HCT116 (cell line): Measurements from ENCODE around the gene SMIM14. TPM values are rescaled to one million over a fixed set of nuclear protein-coding genes. Genes with fewer than 3 reads are reported as not detected.

Source experiments
- ATAC-seq: fragments of 200-7000 bp; cut with Tn5 transposase; 2 replicates; pipeline ENCODE4 v1.9.1; 2020; ENCODE audit warnings: mild to moderate bottlenecking, moderate library complexity
- BruUV-seq: library from RNA; stranded (reverse); fragments of 400-500 nt; replicated peaks from 2 replicates; lab custom pipeline; 2021; lab: Mats Ljungman, UMichigan
- CTCF ChIA-PET: fragments of 300-600 bp; sonication (Branson Sonifier 250); formaldehyde crosslinking; loops from one replicate; lab custom pipeline; 2021; ENCODE audit warnings: antibody characterized with exemption; lab: Charles Lee
- POLR2A ChIA-PET: fragments of 300-600, 350-600 bp; sonication (Branson Sonifier 250); formaldehyde crosslinking; loops from one replicate; lab custom pipeline; 2021; ENCODE audit warnings: antibody characterized with exemption; lab: Charles Lee
- RAD21 ChIA-PET, 2 experiments: fragments of 300-600 bp; sonication (Branson Sonifier 250); formaldehyde crosslinking; loops; one replicate each; lab custom pipeline; 2023; ENCODE audit warnings: low total read pairs in 2 of 2; ENCODE audit not compliant: uncharacterized antibody in 2 of 2, unreplicated experiment in 2 of 2, low non-redundant PET in 1 of 2; lab: Charles Lee
- DNase-seq: peaks from one replicate; pipeline ENCODE4 v3.0.0-alpha.2; 2010; ENCODE audit warnings: low read depth, low spot score
- H2AFZ ChIP-seq: fragments of 200-600 bp; shearing (Covaris generic), sonication (generic); 2 replicates; pipeline ENCODE4 v1.6.1; 2017; ENCODE audit warnings: low read depth, mixed run types, mixed read lengths, antibody characterized with exemption, low read length; ENCODE audit not compliant: poor library complexity, severe bottlenecking
- H3K27ac ChIP-seq: 2 replicates; pipeline ENCODE4 v1.5.1; 2012; ENCODE audit warnings: low read depth, low read length
- H3K27me3 ChIP-seq: fragments of 200-600 bp; sonication (generic); 2 replicates; pipeline ENCODE4 v1.6.1; 2016; ENCODE audit warnings: mixed run types, low read length, mixed read lengths; ENCODE audit not compliant: insufficient read depth
- H3K36me3 ChIP-seq, 2 experiments: fragments of 200-500 bp in 1 of 2; fragments of 200-600 bp in 1 of 2; sonication (Bioruptor generic) in 1 of 2; sonication (generic) in 1 of 2; 2 replicates each; pipeline versions ENCODE4 v1.5.1 to v1.6.1; 2014 to 2016; ENCODE audit warnings: low read length in 2 of 2, inconsistent platforms in 1 of 2, mixed read lengths in 1 of 2, mixed run types in 1 of 2; ENCODE audit not compliant: insufficient read depth in 2 of 2, control insufficient read depth in 1 of 2
- H3K4me1 ChIP-seq, 2 experiments: fragments of 200-600 bp in 1 of 2; sonication (generic) in 1 of 2; 2 replicates each; pipeline versions ENCODE4 v1.5.1 to v1.6.1; 2012 to 2017; ENCODE audit warnings: low read length in 2 of 2, inconsistent platforms in 1 of 2, mild to moderate bottlenecking in 1 of 2, mixed read lengths in 1 of 2, mixed run types in 1 of 2, moderate library complexity in 1 of 2; ENCODE audit not compliant: insufficient read depth in 2 of 2, control insufficient read depth in 1 of 2
- H3K4me2 ChIP-seq: fragments of 200-600 bp; sonication (generic); 2 replicates; pipeline ENCODE4 v1.6.1; 2017; ENCODE audit warnings: mixed run types, low read length, mixed read lengths
- H3K4me3 ChIP-seq, 2 experiments: fragments of 200-600 bp in 1 of 2; sonication (generic) in 1 of 2; replicated peaks in 1 of 2; 2 replicates each; pipeline ENCODE4 v1.5.1; 2011 to 2016; ENCODE audit warnings: low read length in 2 of 2, control low read depth in 1 of 2, low read depth in 1 of 2, mild to moderate bottlenecking in 1 of 2, mixed read lengths in 1 of 2, mixed run types in 1 of 2
- H3K79me2 ChIP-seq: fragments of 200-600 bp; sonication (generic); 2 replicates; pipeline ENCODE4 v1.6.1; 2017; ENCODE audit warnings: mild to moderate bottlenecking, mixed run types, low read length, moderate library complexity, mixed read lengths; ENCODE audit not compliant: insufficient read depth
- H3K9ac ChIP-seq: fragments of 200-600 bp; sonication (generic); 2 replicates; pipeline ENCODE4 v1.6.1; 2016; ENCODE audit warnings: low read length, mixed read lengths
- H3K9me2 ChIP-seq: fragments of 200-600 bp; sonication (generic), shearing (Covaris generic); 2 replicates; pipeline ENCODE4 v1.6.1; 2017; ENCODE audit warnings: mixed run types, mild to moderate bottlenecking, moderate library complexity; ENCODE audit not compliant: insufficient read depth
- H3K9me3 ChIP-seq, 2 experiments: fragments of 200-500 bp in 1 of 2; fragments of 200-600 bp in 1 of 2; sonication (Bioruptor generic) in 1 of 2; sonication (generic) in 1 of 2; 2 replicates each; pipeline ENCODE4 v1.6.1; 2014 to 2017; ENCODE audit warnings: low read length in 2 of 2, mixed read lengths in 2 of 2, inconsistent platforms in 1 of 2, low read depth in 1 of 2, mild to moderate bottlenecking in 1 of 2, mixed run types in 1 of 2, moderate library complexity in 1 of 2; ENCODE audit not compliant: control insufficient read depth in 1 of 2, insufficient read depth in 1 of 2
- H4K20me1 ChIP-seq: fragments of 200-600 bp; sonication (generic), shearing (Covaris generic); 2 replicates; pipeline ENCODE4 v1.6.1; 2017; ENCODE audit warnings: mixed run types, mild to moderate bottlenecking, moderate library complexity; ENCODE audit not compliant: insufficient read depth
- EGR1 ChIP-seq: IDR thresholded peaks from 2 replicates; pipeline ENCODE4 v1.6.1; 2012; ENCODE audit warnings: low read depth
- ELF1 ChIP-seq: IDR thresholded peaks from 2 replicates; pipeline ENCODE4 v1.6.1; 2012; ENCODE audit warnings: low read depth, borderline replicate concordance
- EZH2phosphoT487 ChIP-seq: fragments of 200-600 bp; IDR thresholded peaks from 2 replicates; pipeline ENCODE4 v1.6.1; 2018; ENCODE audit warnings: antibody characterized with exemption, borderline replicate concordance
- FOSL1 ChIP-seq: IDR thresholded peaks from 2 replicates; pipeline ENCODE4 v1.6.1; 2012; ENCODE audit warnings: low read depth
- JUND ChIP-seq: IDR thresholded peaks from 2 replicates; pipeline ENCODE4 v1.6.1; 2012
- POLR2A ChIP-seq: IDR thresholded peaks from 2 replicates; pipeline ENCODE4 v1.7.0; 2011; ENCODE audit warnings: borderline replicate concordance; ENCODE audit not compliant: insufficient read depth, insufficient read length; ENCODE audit errors: extremely low read depth
- SP1 ChIP-seq: IDR thresholded peaks from 2 replicates; pipeline ENCODE4 v1.6.1; 2012; ENCODE audit warnings: low read depth
- YY1 ChIP-seq: IDR thresholded peaks from 2 replicates; pipeline ENCODE4 v1.6.1; 2011; ENCODE audit warnings: low read length, low read depth, moderate library complexity, mild to moderate bottlenecking; ENCODE audit not compliant: insufficient replicate concordance; ENCODE audit errors: extremely low read depth
- ZFX ChIP-seq: fragments of 450-650 bp; IDR thresholded peaks from 2 replicates; pipeline ENCODE4 v1.6.1; 2017
- ZNF274 ChIP-seq: fragments of 200-500 bp; sonication (Bioruptor generic); IDR thresholded peaks from 2 replicates; pipeline ENCODE4 v1.6.1; 2014; ENCODE audit warnings: mild to moderate bottlenecking, low read depth, low read length, inconsistent platforms
- intact Hi-C: fragments of 100-400 bp; cut with micrococcal nuclease; formaldehyde crosslinking; loops from 2 replicates; pipeline ENCODE4 v1.10.0; 2022
- total RNA-seq: library from RNA; stranded (reverse); gene quantifications from one replicate; pipeline ENCODE4 v1.2.1, GENCODE V29; 2021; ENCODE audit not compliant: unreplicated experiment
- TF ChIP-seq, protein P1 (sequence below): IDR thresholded peaks from 2 replicates; pipeline ENCODE4 v1.6.1; 2012
- TF ChIP-seq, protein P2 (sequence below): IDR thresholded peaks from 2 replicates; pipeline ENCODE4 v1.6.1; 2011; ENCODE audit warnings: mild to moderate bottlenecking, low read length, moderate library complexity; ENCODE audit not compliant: insufficient replicate concordance; ENCODE audit errors: extremely low read depth

Gene SMIM14
- total RNA-seq, 1 experiment from 2014 or later, result 21.6 TPM

- Histone ChIP-seq H3K4me1 (no peaks in the 10 kb centered on the region), H3K27ac (no peak overlapping the region), H3K9me2 (no peaks in the 10 kb centered on the region), H3K9me3 (no peaks in the 10 kb centered on the region), H3K9ac (no peak overlapping the region), H3K27me3 (no peaks in the 10 kb centered on the region), H3K79me2 (no peaks in the 10 kb centered on the region), H4K20me1 (no peaks in the 10 kb centered on the region), H3K4me2 (no peak overlapping the region), H2AFZ (no peak overlapping the region), H3K36me3 (no peaks in the 10 kb centered on the region), H3K4me3 (no peak overlapping the region)
- POLR2A ChIA-PET, result no interaction called here
- no peak for DNase-seq
- RAD21 ChIA-PET, result no interaction called here
- no TSS peak for BruUV-seq
- TF ChIP-seq POLR2A, result no peak
- no peak for TF ChIP-seq YY1
- no peak for TF ChIP-seq FOSL1
- TF ChIP-seq, protein P1, sequence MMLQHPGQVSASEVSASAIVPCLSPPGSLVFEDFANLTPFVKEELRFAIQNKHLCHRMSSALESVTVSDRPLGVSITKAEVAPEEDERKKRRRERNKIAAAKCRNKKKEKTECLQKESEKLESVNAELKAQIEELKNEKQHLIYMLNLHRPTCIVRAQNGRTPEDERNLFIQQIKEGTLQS, result no peak
- no peak for TF ChIP-seq ELF1
- no peak for TF ChIP-seq ZNF274
- TF ChIP-seq, protein P2, sequence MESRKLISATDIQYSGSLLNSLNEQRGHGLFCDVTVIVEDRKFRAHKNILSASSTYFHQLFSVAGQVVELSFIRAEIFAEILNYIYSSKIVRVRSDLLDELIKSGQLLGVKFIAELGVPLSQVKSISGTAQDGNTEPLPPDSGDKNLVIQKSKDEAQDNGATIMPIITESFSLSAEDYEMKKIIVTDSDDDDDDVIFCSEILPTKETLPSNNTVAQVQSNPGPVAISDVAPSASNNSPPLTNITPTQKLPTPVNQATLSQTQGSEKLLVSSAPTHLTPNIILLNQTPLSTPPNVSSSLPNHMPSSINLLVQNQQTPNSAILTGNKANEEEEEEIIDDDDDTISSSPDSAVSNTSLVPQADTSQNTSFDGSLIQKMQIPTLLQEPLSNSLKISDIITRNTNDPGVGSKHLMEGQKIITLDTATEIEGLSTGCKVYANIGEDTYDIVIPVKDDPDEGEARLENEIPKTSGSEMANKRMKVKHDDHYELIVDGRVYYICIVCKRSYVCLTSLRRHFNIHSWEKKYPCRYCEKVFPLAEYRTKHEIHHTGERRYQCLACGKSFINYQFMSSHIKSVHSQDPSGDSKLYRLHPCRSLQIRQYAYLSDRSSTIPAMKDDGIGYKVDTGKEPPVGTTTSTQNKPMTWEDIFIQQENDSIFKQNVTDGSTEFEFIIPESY, result no peak
- TF ChIP-seq EZH2phosphoT487, result no peak
- no peak for TF ChIP-seq EGR1
- TF ChIP-seq ZFX, result no peak
- TF ChIP-seq JUND, result no peak
- no peak for TF ChIP-seq SP1
- intact Hi-C loops, result no loop called here
- ATAC-seq, result no peak
- CTCF ChIA-PET, result no interaction called here
These were observed 47.3 kb upstream of the SMIM14 start for GRCh38 chr4:39685990-39686389.
